Keratinocyte (primary cell): ENCODE data around the gene LAMA2.

Experiments used
- EZH2 ChIP-seq: IDR thresholded peaks from one replicate; pipeline ENCODE4 v1.6.1; 2012; ENCODE audit warnings: inconsistent platforms, mild to moderate bottlenecking, low read length, moderate library complexity
- TF ChIP-seq, protein P1 (sequence below), 3 experiments: IDR thresholded peaks in 1 of 3; conservative IDR thresholded peaks in 1 of 3; optimal IDR thresholded peaks in 1 of 3; 2 replicates in 2 of 3; 3 replicates in 1 of 3; pipeline versions ENCODE3 to v1.5.1; 2011; ENCODE audit warnings: low read length in 3 of 3, mild to moderate bottlenecking in 3 of 3, moderate library complexity in 2 of 3, control low read depth in 1 of 3, inconsistent platforms in 1 of 3; ENCODE audit not compliant: insufficient read depth in 2 of 3; ENCODE audit errors: extremely low read depth in 1 of 3

DNA sequence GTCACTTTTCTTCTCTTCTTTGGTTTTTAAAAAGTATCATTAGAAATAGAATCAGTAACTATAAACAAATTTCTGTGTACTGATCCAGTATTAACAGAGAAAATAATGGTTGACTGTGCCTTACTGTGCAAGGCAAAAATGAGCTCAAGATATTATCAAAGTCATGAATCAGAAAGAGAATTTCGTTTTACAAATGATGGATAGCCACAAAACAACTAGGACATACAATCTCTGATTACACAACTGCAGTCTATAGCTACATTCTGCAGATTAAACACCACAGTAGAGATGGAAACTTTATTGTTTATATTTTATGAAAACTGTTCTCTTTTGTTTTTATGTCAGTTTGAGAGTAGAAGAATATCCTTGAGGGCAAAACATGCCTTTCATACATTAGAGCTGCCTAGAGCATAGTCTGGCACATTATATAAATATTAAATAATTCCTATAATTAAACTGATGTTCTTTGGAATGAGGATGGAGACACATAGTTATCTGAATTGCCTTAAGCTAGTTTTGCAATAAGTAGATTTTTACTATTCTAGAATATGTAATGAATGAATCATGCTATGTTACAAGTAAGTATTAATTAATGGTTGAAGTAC is 333.1 kb downstream of the LAMA2 start:
- TF ChIP-seq, protein P1, sequence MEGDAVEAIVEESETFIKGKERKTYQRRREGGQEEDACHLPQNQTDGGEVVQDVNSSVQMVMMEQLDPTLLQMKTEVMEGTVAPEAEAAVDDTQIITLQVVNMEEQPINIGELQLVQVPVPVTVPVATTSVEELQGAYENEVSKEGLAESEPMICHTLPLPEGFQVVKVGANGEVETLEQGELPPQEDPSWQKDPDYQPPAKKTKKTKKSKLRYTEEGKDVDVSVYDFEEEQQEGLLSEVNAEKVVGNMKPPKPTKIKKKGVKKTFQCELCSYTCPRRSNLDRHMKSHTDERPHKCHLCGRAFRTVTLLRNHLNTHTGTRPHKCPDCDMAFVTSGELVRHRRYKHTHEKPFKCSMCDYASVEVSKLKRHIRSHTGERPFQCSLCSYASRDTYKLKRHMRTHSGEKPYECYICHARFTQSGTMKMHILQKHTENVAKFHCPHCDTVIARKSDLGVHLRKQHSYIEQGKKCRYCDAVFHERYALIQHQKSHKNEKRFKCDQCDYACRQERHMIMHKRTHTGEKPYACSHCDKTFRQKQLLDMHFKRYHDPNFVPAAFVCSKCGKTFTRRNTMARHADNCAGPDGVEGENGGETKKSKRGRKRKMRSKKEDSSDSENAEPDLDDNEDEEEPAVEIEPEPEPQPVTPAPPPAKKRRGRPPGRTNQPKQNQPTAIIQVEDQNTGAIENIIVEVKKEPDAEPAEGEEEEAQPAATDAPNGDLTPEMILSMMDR (optimal IDR thresholded peaks at IDR 0.05 in 1 of 3, IDR thresholded peaks at IDR 0.05 in 1 of 3, conservative IDR thresholded peaks at IDR 0.05 in 1 of 3; ENCODE audit: extremely low read depth in 1 of 3, insufficient read depth in 2 of 3, low read length in 3 of 3), result no peak
- no peak for TF ChIP-seq EZH2
